CD4-positive, alpha-beta T cell (primary cell): Measurements from ENCODE around the gene ZBTB20. TPM values are rescaled to one million over a fixed set of nuclear protein-coding genes. Genes with fewer than 3 reads are reported as not detected.

ENCODE experiments used
- ATAC-seq: fragments of 200-7000 bp; cut with Tn5 transposase; one replicate; pipeline ENCODE4 v1.10.0; 2022; ENCODE audit warnings: mild to moderate bottlenecking; ENCODE audit not compliant: poor library complexity
- CTCF ChIA-PET: fragments of 350-600 bp; sonication (Branson Sonifier 250); formaldehyde crosslinking; loops from one replicate; lab custom pipeline; 2021; ENCODE audit warnings: antibody characterized with exemption, inconsistent platforms; lab: Charles Lee
- POLR2A ChIA-PET: fragments of 350-600 bp; sonication (Branson Sonifier 250); formaldehyde crosslinking; loops from one replicate; lab custom pipeline; 2021; ENCODE audit warnings: antibody characterized with exemption, inconsistent platforms; lab: Charles Lee
- DNase-seq, 14 experiments: peaks; one replicate each; pipeline ENCODE4 v3.0.0-alpha.2; 2013 to 2020; ENCODE audit warnings: mixed read lengths in 2 of 14
- H3K27ac ChIP-seq, 2 donors: one replicate each; pipeline versions ENCODE4 v1.5.1 to v1.7.0; 2013; ENCODE audit warnings: low read length in 2 of 2, low read depth in 1 of 2, mild to moderate bottlenecking in 1 of 2
- H3K27me3 ChIP-seq, 2 experiments: 1 replicate in 1 of 2; 2 replicates in 1 of 2; pipeline versions ENCODE4 v1.6.1 to v1.7.0; 2013; ENCODE audit warnings: low read length in 2 of 2, control low read depth in 1 of 2, mild to moderate bottlenecking in 1 of 2, moderate library complexity in 1 of 2; ENCODE audit not compliant: insufficient read depth in 2 of 2, control insufficient read depth in 1 of 2
- H3K36me3 ChIP-seq: one replicate; pipeline ENCODE4 v1.6.1; 2013; ENCODE audit warnings: low read length, control low read depth; ENCODE audit not compliant: insufficient read depth
- H3K4me1 ChIP-seq: one replicate; pipeline ENCODE4 v1.6.1; 2013; ENCODE audit warnings: low read length, control low read depth; ENCODE audit not compliant: insufficient read depth
- H3K4me3 ChIP-seq: one replicate; pipeline ENCODE4 v1.5.1; 2013; ENCODE audit warnings: mild to moderate bottlenecking, low read length, moderate library complexity
- H3K9me3 ChIP-seq, 2 experiments: 1 replicate in 1 of 2; 2 replicates in 1 of 2; pipeline versions ENCODE4 v1.6.1 to v1.7.0; 2013; ENCODE audit warnings: low read length in 2 of 2, mild to moderate bottlenecking in 2 of 2, control low read depth in 1 of 2, moderate library complexity in 1 of 2; ENCODE audit not compliant: control insufficient read depth in 1 of 2, insufficient read depth in 1 of 2
- H3K27ac Mint-ChIP-seq: one replicate; pipeline ENCODE4 v1.8.0; 2020; ENCODE audit warnings: mixed read lengths
- H3K27me3 Mint-ChIP-seq: one replicate; pipeline ENCODE4 v1.8.0; 2021; ENCODE audit warnings: mixed read lengths
- H3K36me3 Mint-ChIP-seq: one replicate; pipeline ENCODE4 v1.8.0; 2021; ENCODE audit warnings: low read depth, mixed read lengths
- H3K4me1 Mint-ChIP-seq: one replicate; pipeline ENCODE4 v1.8.0; 2021; ENCODE audit warnings: low read depth, mixed read lengths
- H3K4me3 Mint-ChIP-seq: one replicate; pipeline ENCODE4 v1.8.0; 2020; ENCODE audit warnings: mild to moderate bottlenecking, mixed read lengths
- H3K9me3 Mint-ChIP-seq: one replicate; pipeline ENCODE4 v1.8.0; 2020; ENCODE audit warnings: mixed read lengths
- CTCF ChIP-seq: fragments of 200-600 bp; IDR thresholded peaks from one replicate; pipeline ENCODE4 v1.8.0; 2022; ENCODE audit warnings: antibody characterized with exemption, mild to moderate bottlenecking
- intact Hi-C, 2 experiments: fragments of 100-400 bp; cut with DNase I in 1 of 2; cut with micrococcal nuclease in 1 of 2; formaldehyde crosslinking; loops; one replicate each; pipeline versions ENCODE4 v1.15.1 to v1.9.0; 2023 to 2025; cut with DNase I, micrococcal nuclease
- total RNA-seq, 174 experiments: library from RNA in 2 of 174; stranded (reverse) in 2 of 174; gene quantifications; one replicate each; pipeline ENCODE4 v1.2.3 and lab custom pipeline; 2021 to 2026

The ZBTB20 gene
- total RNA-seq, 2 experiments from 2014 or later = 41.6 to 47.4 TPM

DNA sequence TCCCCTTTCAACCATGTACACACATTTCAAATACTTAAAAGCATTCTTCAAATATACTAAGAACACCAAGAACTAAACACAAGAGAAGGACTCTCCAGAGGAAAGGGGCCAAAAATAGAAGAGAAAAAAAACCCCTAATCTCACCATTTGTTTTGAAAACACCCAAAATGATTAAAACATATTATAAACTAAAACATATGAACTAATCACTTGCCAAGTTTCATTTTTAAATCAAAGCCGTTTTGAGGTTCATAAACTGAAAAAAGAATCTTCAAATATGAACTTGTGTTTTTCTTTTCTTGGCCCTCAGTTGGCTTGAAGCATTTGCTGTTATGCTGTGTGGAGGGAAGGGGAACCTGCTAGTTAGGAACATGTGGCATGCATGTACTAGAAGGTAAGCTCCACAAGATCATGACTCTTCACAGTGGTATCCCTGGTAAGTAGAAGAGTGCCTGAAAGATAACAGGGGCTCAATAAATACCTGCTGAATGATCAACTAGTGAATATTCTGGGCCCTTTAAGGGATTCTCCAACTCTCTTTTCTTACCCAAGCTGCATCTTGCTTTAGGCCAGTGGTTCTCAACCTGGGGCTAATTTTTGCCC is 628.8 kb downstream of the ZBTB20 start:
- CTCF ChIA-PET = no interaction called here

DNA sequence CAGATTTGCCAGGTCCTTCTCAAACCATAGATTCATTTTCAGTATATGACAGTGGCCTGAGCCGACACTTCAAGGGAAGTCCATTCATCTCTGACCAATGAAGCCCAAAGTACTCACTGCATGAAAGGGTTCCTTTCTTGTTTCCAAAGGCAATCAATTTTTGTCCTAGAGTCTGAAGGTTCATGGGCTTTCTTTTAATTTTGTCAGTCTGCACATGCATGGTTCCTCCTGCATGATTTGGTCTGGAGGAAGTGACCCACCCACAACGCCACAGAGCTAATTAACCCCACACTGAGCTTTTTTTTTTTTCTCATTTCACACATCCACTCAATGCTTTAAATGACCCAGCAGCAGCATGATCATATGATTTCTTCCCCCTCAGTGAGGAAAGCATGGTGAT is 636.9 kb downstream of the ZBTB20 start:
- Mint-ChIP-seq H3K4me1 (peaks cover 17% of the 10 kb centered on the region), H3K4me3 (no peak overlapping the region), H3K27ac (no peak overlapping the region), H3K36me3 (peaks cover 7% of the 10 kb centered on the region), H3K27me3 (no peaks in the 10 kb centered on the region), H3K9me3 (no peaks in the 10 kb centered on the region)
- Histone ChIP-seq H3K9me3 (no peaks in the 10 kb centered on the region), H3K27me3 (no peaks in the 10 kb centered on the region), H3K4me1 (no peaks in the 10 kb centered on the region), H3K36me3 (no peaks in the 10 kb centered on the region), H3K4me3 (no peak overlapping the region), H3K27ac (no peak overlapping the region)
- CTCF ChIA-PET = no interaction called here
- no peak for ATAC-seq
- no peak for TF ChIP-seq CTCF
- DNase-seq = no peak
- POLR2A ChIA-PET = interaction anchor here (0.6 kb wide), 1 partner anchor 14 kb away, joined by 4 read pairs; no protein-coding TSS in a partner anchor
- intact Hi-C loops = no loop called here

More for the DNA sequence above, 628.8 kb downstream of the ZBTB20 start:
- POLR2A ChIA-PET = no interaction called here
- no peak for TF ChIP-seq CTCF
- no peak overlapping the region for H3K4me3 Mint-ChIP-seq
- no peaks in the 10 kb centered on the region for H3K9me3 ChIP-seq
- no peaks in the 10 kb centered on the region for H3K27me3 ChIP-seq
- ATAC-seq = no peak
- H3K36me3 Mint-ChIP-seq = peaks cover 7% of the 10 kb centered on the region
- no peaks in the 10 kb centered on the region for H3K9me3 Mint-ChIP-seq
- H3K27me3 Mint-ChIP-seq = no peaks in the 10 kb centered on the region
- H3K4me3 ChIP-seq = no peak overlapping the region
- no peaks in the 10 kb centered on the region for H3K4me1 ChIP-seq
- DNase-seq = no peak
- H3K4me1 Mint-ChIP-seq = no peaks in the 10 kb centered on the region
- no peaks in the 10 kb centered on the region for H3K36me3 ChIP-seq
- H3K27ac ChIP-seq = no peak overlapping the region
- no peak overlapping the region for H3K27ac Mint-ChIP-seq
- intact Hi-C loops = no loop called here

GRCh38 chr3:114509756-114510155 is 637.3 kb downstream of the ZBTB20 start:
- Mint-ChIP-seq H3K4me3 (no peak overlapping the region), H3K9me3 (no peaks in the 10 kb centered on the region), H3K27ac (no peak overlapping the region), H3K4me1 (peaks cover 22% of the 10 kb centered on the region), H3K36me3 (peaks cover 7% of the 10 kb centered on the region), H3K27me3 (no peaks in the 10 kb centered on the region)
- no peak overlapping the region for H3K4me3 ChIP-seq
- intact Hi-C loops = no loop called here
- no peak for ATAC-seq
- no peaks in the 10 kb centered on the region for H3K9me3 ChIP-seq
- H3K27me3 ChIP-seq = no peaks in the 10 kb centered on the region
- no peak for TF ChIP-seq CTCF
- no peaks in the 10 kb centered on the region for H3K4me1 ChIP-seq
- no peak overlapping the region for H3K27ac ChIP-seq
- no peak for DNase-seq
- no peaks in the 10 kb centered on the region for H3K36me3 ChIP-seq
- POLR2A ChIA-PET = interaction anchor here (0.6 kb wide), 1 partner anchor 13 kb away, joined by 4 read pairs; no protein-coding TSS in a partner anchor
- CTCF ChIA-PET = no interaction called here
